ENCODE data around the gene CPHXL2.

DNA sequence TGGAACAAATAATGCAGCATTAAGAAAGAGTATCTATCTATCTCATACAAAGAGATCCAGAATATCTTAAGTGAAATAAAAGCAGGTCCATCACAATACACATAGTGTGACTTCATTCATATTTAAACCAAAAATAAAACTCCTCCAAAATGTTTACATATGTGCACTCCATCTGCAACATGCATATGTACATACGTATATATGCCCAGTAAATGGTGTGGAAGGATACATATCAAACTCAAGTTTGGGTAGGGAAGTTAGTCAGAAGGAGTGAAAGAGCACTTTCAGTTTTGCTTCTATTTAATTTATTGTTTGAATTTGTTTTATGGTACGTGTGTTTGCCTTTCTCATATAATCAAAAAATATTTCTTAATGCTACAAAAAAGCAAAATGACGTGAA, 41.8 kb downstream of the CPHXL2 start:
- TF ChIP-seq, protein P1, sequence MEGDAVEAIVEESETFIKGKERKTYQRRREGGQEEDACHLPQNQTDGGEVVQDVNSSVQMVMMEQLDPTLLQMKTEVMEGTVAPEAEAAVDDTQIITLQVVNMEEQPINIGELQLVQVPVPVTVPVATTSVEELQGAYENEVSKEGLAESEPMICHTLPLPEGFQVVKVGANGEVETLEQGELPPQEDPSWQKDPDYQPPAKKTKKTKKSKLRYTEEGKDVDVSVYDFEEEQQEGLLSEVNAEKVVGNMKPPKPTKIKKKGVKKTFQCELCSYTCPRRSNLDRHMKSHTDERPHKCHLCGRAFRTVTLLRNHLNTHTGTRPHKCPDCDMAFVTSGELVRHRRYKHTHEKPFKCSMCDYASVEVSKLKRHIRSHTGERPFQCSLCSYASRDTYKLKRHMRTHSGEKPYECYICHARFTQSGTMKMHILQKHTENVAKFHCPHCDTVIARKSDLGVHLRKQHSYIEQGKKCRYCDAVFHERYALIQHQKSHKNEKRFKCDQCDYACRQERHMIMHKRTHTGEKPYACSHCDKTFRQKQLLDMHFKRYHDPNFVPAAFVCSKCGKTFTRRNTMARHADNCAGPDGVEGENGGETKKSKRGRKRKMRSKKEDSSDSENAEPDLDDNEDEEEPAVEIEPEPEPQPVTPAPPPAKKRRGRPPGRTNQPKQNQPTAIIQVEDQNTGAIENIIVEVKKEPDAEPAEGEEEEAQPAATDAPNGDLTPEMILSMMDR (IDR thresholded peaks at IDR 0.05) = no peak
- TF ChIP-seq POLR2A (IDR thresholded peaks at IDR 0.05) = no peak
